MM.1S (cell line): ENCODE results near the gene ANKHD1.
A peak's percentile ranks its signal among the peaks of the same experiment; 100 is the strongest.

Experiments
- DNase-seq: peaks from one replicate; pipeline ENCODE4 v3.0.0-alpha.2; 2015
- H2AFZ ChIP-seq: fragments of 300-600 bp; sonication (generic); 2 replicates; pipeline ENCODE4 v1.6.0; 2016; ENCODE audit warnings: antibody characterized with exemption, low read length
- H3F3A ChIP-seq: fragments of 300-600 bp; sonication (generic); 2 replicates; pipeline ENCODE4 v1.6.1; 2016; ENCODE audit warnings: mild to moderate bottlenecking, antibody characterized with exemption, low read length, moderate library complexity, mixed read lengths; ENCODE audit not compliant: insufficient read depth
- H3K27ac ChIP-seq: fragments of 300-600 bp; sonication (generic); 2 replicates; pipeline ENCODE4 v1.5.1; 2016; ENCODE audit warnings: mild to moderate bottlenecking, low read length
- H3K27me3 ChIP-seq: fragments of 300-600 bp; sonication (generic); replicated peaks from 2 replicates; pipeline ENCODE4 v1.6.0; 2016; ENCODE audit warnings: low read length; ENCODE audit not compliant: insufficient read depth
- H3K36me3 ChIP-seq: fragments of 300-600 bp; sonication (generic); replicated peaks from 2 replicates; pipeline ENCODE4 v1.6.1; 2016; ENCODE audit warnings: mild to moderate bottlenecking, low read length, mixed read lengths; ENCODE audit not compliant: insufficient read depth
- H3K4me1 ChIP-seq: fragments of 300-600 bp; sonication (generic); 2 replicates; pipeline ENCODE4 v1.6.1; 2016; ENCODE audit warnings: low read length, mixed read lengths
- H3K4me2 ChIP-seq: fragments of 300-600 bp; sonication (generic); 2 replicates; pipeline ENCODE4 v1.6.0; 2016; ENCODE audit warnings: low read depth, low read length
- H3K4me3 ChIP-seq: fragments of 300-600 bp; sonication (generic); 2 replicates; pipeline ENCODE4 v1.5.1; 2016; ENCODE audit warnings: low read length, mixed read lengths
- H3K79me2 ChIP-seq: fragments of 300-600 bp; sonication (generic); 2 replicates; pipeline ENCODE4 v1.6.1; 2016; ENCODE audit warnings: mixed run types, low read length, mixed read lengths
- H3K9ac ChIP-seq: fragments of 300-600 bp; sonication (generic); 2 replicates; pipeline ENCODE4 v1.6.1; 2016; ENCODE audit warnings: low read length, mixed read lengths
- H3K9me2 ChIP-seq: fragments of 300-600 bp; sonication (generic); replicated peaks from 2 replicates; pipeline ENCODE4 v1.6.1; 2016; ENCODE audit warnings: mild to moderate bottlenecking, low read length, mixed read lengths; ENCODE audit not compliant: insufficient read depth
- H3K9me3 ChIP-seq: fragments of 300-600 bp; sonication (generic); replicated peaks from 2 replicates; pipeline ENCODE4 v1.6.1; 2016; ENCODE audit warnings: mild to moderate bottlenecking, low read length, mixed read lengths; ENCODE audit not compliant: insufficient read depth
- H4K20me1 ChIP-seq: fragments of 300-600 bp; sonication (generic); 2 replicates; pipeline ENCODE4 v1.6.1; 2016; ENCODE audit warnings: mild to moderate bottlenecking, low read length, moderate library complexity, mixed read lengths; ENCODE audit not compliant: insufficient read depth
- EZH2 ChIP-seq: fragments of 300-600 bp; sonication (generic); optimal IDR thresholded peaks from 2 replicates; pipeline ENCODE3; 2017; ENCODE audit warnings: low read depth, mild to moderate bottlenecking, antibody characterized with exemption, low read length, mixed read lengths
- EZH2phosphoT487 ChIP-seq: fragments of 300-600 bp; sonication (generic); IDR thresholded peaks from 2 replicates; pipeline ENCODE4 v1.6.1; 2018; ENCODE audit warnings: antibody characterized with exemption, low read length
- TF ChIP-seq, protein P1 (sequence below): fragments of 300-600 bp; sonication (generic); IDR thresholded peaks from 2 replicates; pipeline ENCODE4 v1.5.1; 2016; ENCODE audit warnings: antibody characterized with exemption, low read length, mixed read lengths

The ANKHD1 gene

DNA sequence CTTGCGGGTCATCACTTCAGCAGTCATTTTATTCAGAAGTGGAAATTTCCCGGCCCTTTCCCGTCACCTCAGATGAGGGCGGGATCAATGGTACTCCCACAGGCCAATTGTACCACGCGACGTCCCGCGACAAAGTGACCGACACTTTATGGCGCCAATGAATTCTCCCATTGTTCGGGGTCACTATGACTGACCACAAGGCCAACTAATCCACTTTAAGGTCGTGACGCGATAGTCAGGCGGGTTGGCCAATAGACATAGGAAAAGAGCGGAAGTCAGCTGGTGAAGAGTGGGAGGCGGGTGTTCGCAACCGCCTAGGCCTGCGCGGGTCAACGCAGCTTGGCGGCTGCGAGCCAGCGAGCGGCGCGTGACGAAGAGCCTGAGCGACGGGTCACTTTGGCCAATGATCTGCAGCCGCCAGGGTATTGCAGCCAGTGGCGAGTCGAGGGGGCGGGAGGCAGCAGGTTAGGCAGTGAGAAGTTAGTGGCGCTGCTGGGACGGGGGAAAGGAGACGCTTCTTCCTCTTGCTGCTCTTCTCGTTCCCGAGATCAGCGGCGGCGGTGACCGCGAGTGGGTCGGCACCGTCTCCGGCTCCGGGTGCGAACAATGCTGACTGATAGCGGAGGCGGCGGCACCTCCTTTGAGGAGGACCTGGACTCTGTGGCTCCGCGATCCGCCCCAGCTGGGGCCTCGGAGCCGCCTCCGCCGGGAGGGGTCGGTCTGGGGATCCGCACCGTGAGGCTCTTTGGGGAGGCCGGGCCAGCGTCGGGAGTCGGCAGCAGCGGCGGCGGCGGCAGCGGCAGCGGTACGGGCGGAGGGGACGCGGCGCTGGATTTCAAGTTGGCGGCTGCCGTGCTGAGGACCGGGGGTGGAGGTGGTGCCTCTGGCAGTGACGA lies at the start of gene ANKHD1:
ANKHD1 (plus strand) TSS at position 472 of the 896 bp plus-strand sequence; CDS start at position 607, 135 bp downstream.
- H3K4me3 ChIP-seq: peak within 1 kb of the TSS; percentile 98
- H3K4me2 ChIP-seq: peak within 1 kb of the TSS; percentile 95
- TF ChIP-seq, protein P1, sequence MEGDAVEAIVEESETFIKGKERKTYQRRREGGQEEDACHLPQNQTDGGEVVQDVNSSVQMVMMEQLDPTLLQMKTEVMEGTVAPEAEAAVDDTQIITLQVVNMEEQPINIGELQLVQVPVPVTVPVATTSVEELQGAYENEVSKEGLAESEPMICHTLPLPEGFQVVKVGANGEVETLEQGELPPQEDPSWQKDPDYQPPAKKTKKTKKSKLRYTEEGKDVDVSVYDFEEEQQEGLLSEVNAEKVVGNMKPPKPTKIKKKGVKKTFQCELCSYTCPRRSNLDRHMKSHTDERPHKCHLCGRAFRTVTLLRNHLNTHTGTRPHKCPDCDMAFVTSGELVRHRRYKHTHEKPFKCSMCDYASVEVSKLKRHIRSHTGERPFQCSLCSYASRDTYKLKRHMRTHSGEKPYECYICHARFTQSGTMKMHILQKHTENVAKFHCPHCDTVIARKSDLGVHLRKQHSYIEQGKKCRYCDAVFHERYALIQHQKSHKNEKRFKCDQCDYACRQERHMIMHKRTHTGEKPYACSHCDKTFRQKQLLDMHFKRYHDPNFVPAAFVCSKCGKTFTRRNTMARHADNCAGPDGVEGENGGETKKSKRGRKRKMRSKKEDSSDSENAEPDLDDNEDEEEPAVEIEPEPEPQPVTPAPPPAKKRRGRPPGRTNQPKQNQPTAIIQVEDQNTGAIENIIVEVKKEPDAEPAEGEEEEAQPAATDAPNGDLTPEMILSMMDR: no peak
- TF ChIP-seq EZH2 (no peak), EZH2phosphoT487 (no peak)
- H3K27me3 ChIP-seq: no peaks in the 10 kb centered on the region
- peak within 1 kb of the TSS; percentile 88 for H3K9ac ChIP-seq
- peak within 1 kb of the TSS; percentile 85 for H3K27ac ChIP-seq
- H2AFZ ChIP-seq: peak within 1 kb of the TSS; percentile 89
- peaks cover 71% of the 10 kb centered on the region for H3K79me2 ChIP-seq
- peaks cover 23% of the 10 kb centered on the region for H4K20me1 ChIP-seq
- no peaks in the 10 kb centered on the region for H3K9me2 ChIP-seq
- DNase-seq: peak; percentile 100
- H3F3A ChIP-seq: peaks cover 14% of the 10 kb centered on the region
- no peaks in the 10 kb centered on the region for H3K9me3 ChIP-seq
- no peaks in the 10 kb centered on the region for H3K36me3 ChIP-seq
- no peaks in the 10 kb centered on the region; the same call in 1 of the 2 replicates for H3K4me1 ChIP-seq

GRCh38 chr5:140355546-140355945 lies 46.1 kb upstream of the ANKHD1 start:
- no peak overlapping the region for H3K27ac ChIP-seq

DNA sequence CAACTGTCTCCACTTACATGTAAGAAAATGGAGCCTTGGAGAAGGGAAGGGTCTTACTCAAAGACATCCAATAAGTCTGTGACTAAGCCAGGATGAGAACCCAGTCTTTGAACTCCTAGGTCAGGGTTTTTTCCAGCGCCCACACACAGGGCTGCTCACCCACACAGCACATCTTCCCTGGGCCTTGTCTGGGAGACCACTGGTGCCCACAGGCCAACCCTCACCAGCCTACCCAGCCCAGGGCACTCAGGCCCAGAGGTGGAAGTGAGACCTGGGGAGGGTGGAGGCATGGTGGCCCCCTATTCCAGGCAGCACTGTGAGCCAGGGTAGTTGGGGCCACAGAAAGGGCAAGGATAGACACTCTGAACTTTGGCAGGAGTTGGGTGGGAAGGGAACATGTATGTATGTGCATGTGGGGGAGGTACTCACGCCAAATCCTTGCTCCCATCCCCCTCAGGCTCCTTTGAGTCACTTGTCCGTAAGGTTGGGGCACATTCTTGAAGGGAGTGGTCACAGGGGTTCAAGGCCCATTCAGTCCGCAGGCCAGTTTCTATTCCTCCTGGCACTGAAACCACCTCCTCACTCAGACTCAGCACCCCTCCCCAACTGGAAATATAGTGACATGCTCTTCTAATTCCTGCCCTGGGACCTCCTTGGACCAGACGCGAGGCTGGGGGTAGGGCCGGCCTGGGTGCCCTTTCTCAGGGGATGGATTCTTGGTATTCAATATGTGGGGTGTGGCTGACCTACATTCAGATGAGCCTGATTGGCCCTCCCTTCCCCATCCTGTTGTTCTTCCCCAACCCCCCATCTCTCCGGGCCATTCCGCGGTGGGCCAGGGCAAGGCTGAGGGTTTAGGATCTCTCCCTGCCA lies 44.5 kb upstream of the ANKHD1 start:
- Histone ChIP-seq H3K27ac (no peak overlapping the region), H3K4me3 (0 out of 2 replicates have a peak overlapping the region, but pooled peaks have one; percentile 8), H3K4me1 (peaks cover 9% of the 10 kb centered on the region), H3K9ac (no peak overlapping the region), H3K79me2 (no peaks in the 10 kb centered on the region), H3K36me3 (no peaks in the 10 kb centered on the region), H3K27me3 (no peaks in the 10 kb centered on the region), H3K4me2 (peak overlapping the region; percentile 62), H3K9me3 (no peaks in the 10 kb centered on the region), H3F3A (no peaks in the 10 kb centered on the region), H2AFZ (peak overlapping the region; percentile 55), H4K20me1 (no peaks in the 10 kb centered on the region), H3K9me2 (no peaks in the 10 kb centered on the region)
- no peak for TF ChIP-seq EZH2
- TF ChIP-seq EZH2phosphoT487: no peak
- TF ChIP-seq, protein P1: no peak
- peak; percentile 39 for DNase-seq

More at GRCh38 chr5:140355546-140355945, 46.1 kb upstream of the ANKHD1 start:
- TF ChIP-seq EZH2phosphoT487 (no peak), EZH2 (no peak)
- TF ChIP-seq, protein P1: no peak
- H3K4me1 ChIP-seq: peaks cover 9% of the 10 kb centered on the region
- no peaks in the 10 kb centered on the region for H3K36me3 ChIP-seq
- no peaks in the 10 kb centered on the region for H3K9me3 ChIP-seq
- H3K27me3 ChIP-seq: no peaks in the 10 kb centered on the region
- H3K9me2 ChIP-seq: no peaks in the 10 kb centered on the region
- no peak overlapping the region for H3K4me2 ChIP-seq
- H2AFZ ChIP-seq: no peak overlapping the region
- DNase-seq: no peak
- no peak overlapping the region for H3K9ac ChIP-seq
- H3K79me2 ChIP-seq: no peaks in the 10 kb centered on the region
- no peaks in the 10 kb centered on the region for H4K20me1 ChIP-seq
- no peaks in the 10 kb centered on the region for H3F3A ChIP-seq
- H3K4me3 ChIP-seq: no peak overlapping the region
